GM23248 (cell line): ENCODE data around the gene KRTAP19-7.

ENCODE experiments used
- EZH2 ChIP-seq: fragments of 200-600 bp; sonication (generic); IDR thresholded peaks from 2 replicates; pipeline ENCODE4 v1.6.1; 2018; ENCODE audit warnings: antibody characterized with exemption, mild to moderate bottlenecking; ENCODE audit not compliant: insufficient read depth, poor library complexity, severe bottlenecking
- EZH2phosphoT487 ChIP-seq: fragments of 200-600 bp; sonication (generic); IDR thresholded peaks from 2 replicates; pipeline ENCODE4 v1.6.1; 2018; ENCODE audit warnings: antibody characterized with exemption, moderate library complexity, mild to moderate bottlenecking, low read depth; ENCODE audit not compliant: insufficient read depth

- no peak for TF ChIP-seq EZH2phosphoT487
- no peak for TF ChIP-seq EZH2
Measured at GRCh38 chr21:30561957-30562356, 843 bp upstream of the KRTAP19-7 start.
